GM21390 (cell line): ENCODE results near the gene ZFHX3.
"Not testable (repeated sequence)": the region's sequence is repeated elsewhere in the genome, so short reads cannot be mapped to it uniquely, and the experiment has no call there.

Source experiments
- ATAC-seq: cut with Tn5 transposase; IDR thresholded peaks from one replicate; pipeline ENCODE4 v1.9.1; 2021; ENCODE audit not compliant: unreplicated experiment

The ZFHX3 gene

DNA sequence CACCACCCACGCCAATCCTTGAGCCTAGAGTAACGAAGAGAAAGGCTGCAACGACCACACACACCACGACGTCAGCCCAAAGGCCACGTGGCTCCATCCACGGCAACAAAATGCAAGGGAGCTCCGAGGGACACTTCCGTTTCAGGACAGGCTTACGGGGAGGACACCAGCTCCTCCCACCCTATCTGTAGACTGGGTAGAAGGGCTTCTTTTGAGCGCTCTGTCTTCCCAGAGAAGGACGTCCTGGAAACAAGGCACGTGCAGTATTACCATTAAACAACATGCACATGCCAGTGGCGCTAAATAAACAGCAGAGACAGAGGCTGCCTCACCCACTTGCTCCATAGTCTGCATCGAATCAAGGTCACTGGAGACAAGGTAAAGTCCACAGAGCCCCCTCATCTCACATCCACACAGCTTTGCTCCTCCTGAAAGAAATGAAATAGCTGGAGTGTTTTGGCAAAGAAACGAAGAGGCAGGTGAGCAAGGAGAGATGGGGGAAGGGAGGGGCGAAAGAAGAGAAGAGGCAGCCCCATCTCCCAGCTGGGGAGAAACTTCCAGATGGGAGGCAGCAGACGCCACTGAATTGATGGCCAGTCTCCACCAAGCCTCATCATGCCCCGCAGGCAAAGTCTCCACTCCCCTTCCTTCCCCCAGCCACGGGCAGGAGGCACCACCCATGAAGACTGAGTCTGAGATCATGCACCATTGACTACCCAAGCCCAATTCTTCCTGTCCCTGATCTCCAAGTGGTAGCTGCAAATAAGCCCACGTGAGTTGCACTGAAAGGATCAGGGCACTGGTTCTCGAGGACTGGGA, 24.0 kb downstream of the ZFHX3 start:
- ATAC-seq: no peak

DNA sequence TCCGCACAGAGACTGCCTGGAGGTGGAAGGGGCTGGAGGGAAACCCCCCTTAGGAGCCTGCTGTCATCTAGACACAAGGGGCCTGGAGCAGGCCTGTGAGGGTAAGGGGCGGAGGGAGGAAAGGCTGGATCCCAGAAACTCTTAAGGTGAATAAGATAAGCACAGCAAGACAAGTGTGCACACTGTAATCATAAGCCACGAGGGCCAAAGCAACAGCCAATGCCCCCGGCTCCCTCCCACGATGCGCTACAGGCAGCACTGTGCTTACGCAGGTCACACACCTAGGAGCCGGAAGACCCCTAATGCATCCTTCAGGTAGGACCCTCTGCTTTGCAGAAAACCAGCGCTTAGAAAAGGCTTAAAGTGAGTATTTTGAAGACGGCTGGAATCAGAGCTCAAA, 24.6 kb downstream of the ZFHX3 start:
- ATAC-seq: no peak

GRCh38 chr16:73022534-73022933, 25.4 kb downstream of the ZFHX3 start:
- no peak for ATAC-seq

DNA sequence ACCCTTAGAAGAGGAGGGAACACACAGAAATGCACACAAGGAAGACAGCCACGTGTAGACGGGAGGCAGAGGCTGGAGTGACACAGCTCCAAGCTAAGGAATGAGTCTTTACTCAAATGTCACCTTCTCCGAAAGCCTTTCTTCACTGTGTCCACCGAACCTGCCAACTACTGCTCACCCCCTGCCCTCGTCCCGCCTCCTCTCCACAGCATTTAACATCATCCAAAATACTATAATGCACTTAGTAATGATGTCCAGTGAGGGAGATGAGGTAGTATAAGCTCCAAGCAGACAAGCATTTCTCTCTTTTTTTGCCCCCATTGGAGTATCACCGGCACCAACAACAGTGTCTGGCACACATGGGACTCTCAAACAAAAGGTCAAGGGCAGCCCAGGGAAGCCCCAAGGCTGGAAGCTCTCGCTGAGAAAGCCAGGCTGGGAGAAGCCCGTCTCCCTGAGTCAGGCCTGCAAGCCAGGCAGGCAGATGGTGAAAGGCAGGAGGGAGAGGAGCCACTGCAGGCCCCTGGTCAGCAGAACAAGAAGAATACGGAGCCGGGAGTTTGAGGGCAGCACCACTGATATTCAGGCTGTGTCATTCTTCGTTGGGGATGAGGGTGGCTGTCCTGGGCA, 25.9 kb downstream of the ZFHX3 start:
- ATAC-seq: no peak

- no peak for ATAC-seq
These were observed 27.5 kb downstream of the ZFHX3 start for GRCh38 chr16:73020409-73020884.

GRCh38 chr16:73019457-73020362, 28.2 kb downstream of the ZFHX3 start:
- ATAC-seq: no peak

- no peak for ATAC-seq
These were observed 29.0 kb downstream of the ZFHX3 start for GRCh38 chr16:73018821-73019456.

- no peak for ATAC-seq
These were observed 30.6 kb downstream of the ZFHX3 start for GRCh38 chr16:73017321-73017720.

GRCh38 chr16:73016488-73016830, 31.5 kb downstream of the ZFHX3 start:
- ATAC-seq: peak; percentile 63

DNA sequence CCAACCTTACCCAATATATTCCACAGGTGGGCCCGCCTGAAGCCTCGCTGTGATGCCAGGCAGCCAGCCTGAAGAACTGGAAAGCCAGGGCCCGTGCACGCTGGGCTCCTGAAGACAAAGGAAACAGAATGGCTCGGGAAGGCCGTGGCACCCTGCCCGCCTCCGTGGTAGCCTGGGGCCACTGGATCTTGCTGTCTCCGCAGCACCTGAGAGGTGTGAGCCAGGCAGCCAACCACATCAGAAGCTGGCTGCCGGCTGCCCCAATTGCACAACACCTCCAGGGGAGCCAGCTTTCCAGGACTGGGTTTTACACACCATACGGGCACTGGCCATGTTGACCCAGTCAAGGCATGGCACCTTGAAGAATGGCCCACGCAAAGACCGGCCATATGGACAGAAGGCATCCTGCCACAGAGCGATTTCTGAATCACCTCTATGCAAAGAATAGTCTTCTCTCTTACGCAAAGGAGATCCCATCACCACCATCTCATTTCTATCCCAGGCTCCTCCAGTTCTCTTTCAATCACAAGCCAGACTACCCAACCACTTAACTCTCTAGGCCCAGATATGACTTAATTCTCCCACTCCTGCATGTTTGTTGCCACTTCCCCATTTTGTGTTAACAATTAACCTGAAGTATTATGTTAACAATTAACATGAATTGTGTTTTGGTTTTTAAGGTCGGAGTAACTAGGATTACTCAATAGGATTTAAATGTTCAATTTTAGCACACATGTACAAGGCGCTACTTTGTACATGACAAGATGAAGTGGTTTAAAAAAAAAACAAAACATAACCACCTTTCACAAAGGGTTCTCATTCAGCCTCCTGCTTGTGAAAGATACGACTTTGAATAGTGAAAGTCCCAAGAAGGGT, 32.1 kb downstream of the ZFHX3 start:
- peak; percentile 87 for ATAC-seq

- ATAC-seq: no peak
These were observed 33.2 kb downstream of the ZFHX3 start for GRCh38 chr16:73014768-73015167.

DNA sequence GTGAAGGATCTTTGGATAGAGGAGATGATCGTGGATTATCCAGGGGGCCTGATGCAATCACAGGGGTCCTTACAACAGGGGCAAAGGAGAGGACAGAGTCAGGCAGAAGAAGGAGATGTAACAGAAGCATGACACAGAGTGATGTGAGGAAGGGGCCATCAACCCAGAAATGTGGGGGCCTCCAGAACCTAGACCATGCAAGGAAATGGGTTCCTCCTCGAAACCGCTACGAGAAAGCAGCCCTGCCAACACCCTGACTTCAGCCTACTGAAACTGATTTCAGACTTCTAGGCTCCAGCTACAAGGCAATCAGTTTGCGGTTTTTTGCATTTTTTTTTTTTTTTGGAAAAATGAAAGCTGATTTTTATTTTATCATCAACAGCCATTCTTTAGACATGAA, 34.0 kb downstream of the ZFHX3 start:
- no peak for ATAC-seq

- no peak for ATAC-seq
These were observed 35.6 kb downstream of the ZFHX3 start for GRCh38 chr16:73012341-73012740.

- no peak for ATAC-seq
These were observed 36.0 kb downstream of the ZFHX3 start for GRCh38 chr16:73011926-73012325.

DNA sequence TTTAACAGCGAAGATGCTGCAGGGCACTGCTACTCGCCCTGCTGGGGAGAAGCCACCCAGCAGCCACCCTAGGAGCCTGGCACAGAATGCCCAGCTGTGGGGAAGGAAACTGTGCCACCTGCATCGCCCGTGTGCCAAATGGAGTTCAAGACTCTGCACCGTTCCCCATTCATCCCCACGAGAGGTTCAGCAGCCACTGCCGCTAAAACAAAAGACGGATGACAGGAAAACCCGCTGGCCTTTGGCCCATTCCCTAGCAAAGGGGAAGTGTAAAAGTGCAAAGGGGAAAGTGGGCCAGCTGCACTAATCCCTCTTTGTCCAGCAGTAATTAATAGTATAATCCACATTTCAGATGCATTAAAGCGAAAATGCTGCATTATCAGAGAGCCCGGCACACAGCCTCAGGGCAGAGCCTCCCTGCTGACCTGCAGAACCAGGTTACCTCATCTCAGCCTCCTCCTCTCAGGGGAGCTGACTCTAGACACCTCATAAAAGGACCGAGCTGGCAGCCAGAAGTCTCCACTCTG, 37.7 kb downstream of the ZFHX3 start:
- ATAC-seq: no peak

- not testable (repeated sequence) for ATAC-seq
These were observed 38.2 kb downstream of the ZFHX3 start for GRCh38 chr16:73009710-73010109.

DNA sequence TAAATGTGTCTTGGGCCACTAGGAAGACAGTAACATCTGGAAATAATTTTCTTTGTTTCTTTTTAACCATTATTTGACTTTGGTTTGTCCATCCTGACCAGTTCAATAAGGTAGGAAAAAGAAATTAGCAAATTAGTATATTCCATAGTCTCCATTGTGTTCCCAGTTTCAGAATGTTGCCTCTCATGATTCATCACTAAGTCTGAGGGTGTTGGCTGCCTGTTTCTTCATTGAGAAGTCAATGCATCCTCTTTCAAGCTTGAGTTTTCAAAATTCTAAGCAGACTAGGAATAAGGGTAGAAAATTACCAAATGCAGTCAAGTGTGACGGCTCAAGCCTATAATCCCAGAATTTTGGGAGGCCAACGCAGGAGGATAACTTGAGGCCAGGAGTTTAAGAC, 41.9 kb downstream of the ZFHX3 start:
- ATAC-seq: no peak

DNA sequence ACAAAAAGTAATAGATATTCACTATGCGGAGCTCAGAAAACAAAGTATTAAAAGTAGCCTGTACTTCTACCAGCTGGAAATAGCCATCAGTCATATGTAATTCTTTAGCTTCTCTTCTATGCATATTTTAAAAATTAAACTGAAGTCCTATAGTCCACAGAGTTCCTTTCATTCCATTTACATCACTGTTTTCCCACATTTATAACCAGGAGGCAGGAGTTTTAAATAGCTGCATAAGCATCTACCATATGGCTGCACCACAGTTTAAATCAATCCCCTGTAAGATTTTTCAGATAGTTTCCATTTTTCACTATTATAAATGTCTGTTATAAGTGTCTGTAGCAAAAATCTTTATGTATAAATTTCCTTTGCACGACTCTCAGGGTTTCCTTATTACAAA, 45.1 kb downstream of the ZFHX3 start:
- no peak for ATAC-seq

GRCh38 chr16:73000907-73001521, 46.9 kb downstream of the ZFHX3 start:
- ATAC-seq: no peak
